Right atrium auricular region (tissue), 2 donors: ENCODE data around the gene FARP1. TPM values are rescaled to one million over a fixed set of nuclear protein-coding genes. Genes with fewer than 3 reads are reported as not detected.

Experiments
- DNase-seq: peaks from one replicate; pipeline ENCODE4 v3.0.0-alpha.2; 2019; ENCODE audit warnings: low spot score
- H3K27ac ChIP-seq, 2 donors: fragments of 200-600 bp; sonication (generic); 1 replicate in 1 of 2; 2 replicates in 1 of 2; pipeline ENCODE4 v1.5.1; 2016 to 2019
- H3K27me3 ChIP-seq, 2 donors: fragments of 200-600 bp; sonication (generic); one replicate each; pipeline versions ENCODE4 v1.5.1 to v1.6.0; 2017 to 2019
- H3K36me3 ChIP-seq: fragments of 200-600 bp; sonication (generic); one replicate; pipeline ENCODE4 v1.5.1; 2016
- H3K4me1 ChIP-seq, 2 donors: fragments of 200-600 bp; sonication (generic); one replicate each; pipeline versions ENCODE4 v1.5.1 to v1.6.0; 2017 to 2019
- H3K4me3 ChIP-seq, 2 donors: fragments of 200-600 bp; sonication (generic); 1 replicate in 1 of 2; 2 replicates in 1 of 2; pipeline ENCODE4 v1.5.1; 2017 to 2019; ENCODE audit warnings: mild to moderate bottlenecking in 1 of 2, moderate library complexity in 1 of 2
- H3K9me3 ChIP-seq, 2 donors: fragments of 200-600 bp; sonication (generic); one replicate each; pipeline ENCODE4 v1.5.1; 2019
- total RNA-seq, 2 donors: library from RNA; depleted of rRNA; stranded (reverse); fragments of >200 nt; gene quantifications; one replicate each; pipeline ENCODE4 v1.1.0, GENCODE V29; 2016
- TF ChIP-seq, protein P1 (sequence below), 2 donors: fragments of 200-600 bp; sonication (generic); IDR thresholded peaks; one replicate each; pipeline ENCODE4 v1.5.1; 2019; ENCODE audit warnings: antibody characterized with exemption in 2 of 2

FARP1 gene
- total RNA-seq, 2 donors from 2014 or later: 15.5 to 25.7 TPM

DNA sequence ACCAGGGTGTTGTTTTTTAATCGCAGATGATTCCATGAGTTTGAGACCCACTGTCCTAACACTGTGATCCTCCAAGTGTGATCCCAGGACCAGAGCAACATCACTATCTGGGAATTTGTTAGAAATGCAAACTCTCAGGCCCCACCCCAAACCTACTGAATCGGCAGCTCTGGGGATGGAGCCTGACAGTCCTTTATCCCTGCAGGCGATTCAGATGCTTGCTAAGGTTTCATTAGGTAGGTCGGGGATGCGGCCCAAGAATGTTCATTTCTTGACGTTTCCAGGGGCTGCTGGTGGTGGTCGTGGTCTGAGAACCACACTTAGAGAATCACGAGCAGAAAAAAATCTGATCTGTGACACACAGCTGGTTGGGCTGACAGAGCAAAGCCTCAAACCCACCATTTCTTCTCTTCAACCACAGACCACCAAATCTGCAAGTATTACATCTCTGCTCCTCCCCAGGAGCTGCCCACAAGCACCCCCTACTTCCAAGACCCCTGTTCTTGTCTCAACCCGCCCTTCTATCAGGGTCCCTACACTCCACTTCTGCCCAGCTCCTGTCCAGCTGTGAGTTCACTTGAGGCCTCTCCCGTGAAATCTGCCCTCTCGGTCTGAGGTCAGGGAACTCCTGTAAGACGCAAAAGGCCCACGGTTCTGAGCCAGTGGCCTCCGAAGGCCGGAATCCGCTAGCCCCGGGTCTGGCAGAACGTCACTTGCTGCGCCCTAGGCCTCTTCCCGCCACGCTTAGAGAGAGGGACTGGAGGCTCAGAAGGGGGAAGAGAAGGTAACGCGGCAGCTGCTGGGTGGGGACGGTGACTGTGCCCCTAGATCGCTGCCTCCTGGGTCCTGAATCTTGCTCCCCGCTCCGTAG lies 1.1 kb upstream of the FARP1 start:
- TF ChIP-seq, protein P1, sequence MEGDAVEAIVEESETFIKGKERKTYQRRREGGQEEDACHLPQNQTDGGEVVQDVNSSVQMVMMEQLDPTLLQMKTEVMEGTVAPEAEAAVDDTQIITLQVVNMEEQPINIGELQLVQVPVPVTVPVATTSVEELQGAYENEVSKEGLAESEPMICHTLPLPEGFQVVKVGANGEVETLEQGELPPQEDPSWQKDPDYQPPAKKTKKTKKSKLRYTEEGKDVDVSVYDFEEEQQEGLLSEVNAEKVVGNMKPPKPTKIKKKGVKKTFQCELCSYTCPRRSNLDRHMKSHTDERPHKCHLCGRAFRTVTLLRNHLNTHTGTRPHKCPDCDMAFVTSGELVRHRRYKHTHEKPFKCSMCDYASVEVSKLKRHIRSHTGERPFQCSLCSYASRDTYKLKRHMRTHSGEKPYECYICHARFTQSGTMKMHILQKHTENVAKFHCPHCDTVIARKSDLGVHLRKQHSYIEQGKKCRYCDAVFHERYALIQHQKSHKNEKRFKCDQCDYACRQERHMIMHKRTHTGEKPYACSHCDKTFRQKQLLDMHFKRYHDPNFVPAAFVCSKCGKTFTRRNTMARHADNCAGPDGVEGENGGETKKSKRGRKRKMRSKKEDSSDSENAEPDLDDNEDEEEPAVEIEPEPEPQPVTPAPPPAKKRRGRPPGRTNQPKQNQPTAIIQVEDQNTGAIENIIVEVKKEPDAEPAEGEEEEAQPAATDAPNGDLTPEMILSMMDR (IDR thresholded peaks at IDR 0.05): no peak
- no peaks in the 10 kb centered on the region for H3K27me3 ChIP-seq
- peak overlapping the region; percentile 72 to 78 for H3K27ac ChIP-seq
- no peaks in the 10 kb centered on the region for H3K9me3 ChIP-seq
- no peak for DNase-seq
- H3K36me3 ChIP-seq: no peaks in the 10 kb centered on the region
- peak overlapping the region; percentile 75 to 79 for H3K4me3 ChIP-seq
- H3K4me1 ChIP-seq: peaks cover 0 to 22% of the 10 kb centered on the region in 2 donors

DNA sequence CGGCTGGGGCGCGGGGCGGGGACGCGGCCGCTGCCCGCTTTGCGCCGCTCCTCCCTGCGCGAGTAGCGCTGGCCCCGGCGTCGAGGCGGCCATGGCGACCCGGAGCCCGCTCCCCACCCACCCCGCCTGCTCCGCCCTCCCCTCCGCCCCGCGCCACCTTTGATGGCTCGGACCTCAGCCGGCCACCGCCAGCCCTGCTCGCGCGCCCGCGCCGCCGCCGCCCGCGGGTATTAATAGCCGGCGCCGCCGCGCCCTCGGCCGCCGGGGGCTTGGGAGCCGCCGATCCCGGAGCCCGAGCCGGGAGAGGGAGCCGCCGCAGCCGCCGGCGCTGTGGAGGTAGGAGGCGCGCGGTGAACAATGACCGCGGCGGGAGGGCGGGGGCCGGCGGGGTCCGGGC lies 261 bp downstream of the FARP1 start:
- TF ChIP-seq, protein P1 (IDR thresholded peaks at IDR 0.05): no peak
- Histone ChIP-seq H3K9me3 (no peaks in the 10 kb centered on the region), H3K27ac (peak overlapping the region; percentile 57 to 64), H3K4me1 (peaks cover 0 to 22% of the 10 kb centered on the region in 2 donors), H3K27me3 (no peaks in the 10 kb centered on the region), H3K4me3 (peak overlapping the region; percentile 60 to 79), H3K36me3 (no peaks in the 10 kb centered on the region)
- no peak for DNase-seq

DNA sequence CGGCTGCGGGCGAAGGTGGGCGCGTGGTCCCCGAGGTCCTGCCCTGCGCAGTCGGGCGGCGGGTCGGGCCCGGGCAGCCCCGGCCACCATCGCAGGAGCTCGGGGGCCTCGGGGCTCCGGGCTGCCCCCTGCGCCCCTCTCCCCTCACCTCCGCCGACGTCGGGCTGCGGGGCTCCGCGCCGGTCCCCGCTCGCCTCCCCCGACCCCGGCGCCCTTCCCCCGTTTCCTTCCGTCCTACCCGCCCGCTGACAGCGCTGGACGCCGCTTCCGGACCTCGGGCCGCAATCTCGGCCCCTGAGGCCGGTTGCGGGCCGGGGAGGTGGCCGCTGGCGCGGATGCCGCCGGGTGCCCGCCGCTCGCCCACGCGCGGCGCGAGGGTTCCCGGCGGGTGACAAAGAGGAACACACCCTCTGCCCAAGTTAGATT lies 720 bp downstream of the FARP1 start:
- TF ChIP-seq, protein P1 (IDR thresholded peaks at IDR 0.05): no peak
- no peaks in the 10 kb centered on the region for H3K27me3 ChIP-seq
- H3K9me3 ChIP-seq: no peaks in the 10 kb centered on the region
- H3K27ac ChIP-seq: peak overlapping the region; percentile 57 to 64
- no peak for DNase-seq
- peak overlapping the region; percentile 60 to 79 for H3K4me3 ChIP-seq
- H3K4me1 ChIP-seq: peaks cover 0 to 22% of the 10 kb centered on the region in 2 donors
- no peaks in the 10 kb centered on the region for H3K36me3 ChIP-seq

DNA sequence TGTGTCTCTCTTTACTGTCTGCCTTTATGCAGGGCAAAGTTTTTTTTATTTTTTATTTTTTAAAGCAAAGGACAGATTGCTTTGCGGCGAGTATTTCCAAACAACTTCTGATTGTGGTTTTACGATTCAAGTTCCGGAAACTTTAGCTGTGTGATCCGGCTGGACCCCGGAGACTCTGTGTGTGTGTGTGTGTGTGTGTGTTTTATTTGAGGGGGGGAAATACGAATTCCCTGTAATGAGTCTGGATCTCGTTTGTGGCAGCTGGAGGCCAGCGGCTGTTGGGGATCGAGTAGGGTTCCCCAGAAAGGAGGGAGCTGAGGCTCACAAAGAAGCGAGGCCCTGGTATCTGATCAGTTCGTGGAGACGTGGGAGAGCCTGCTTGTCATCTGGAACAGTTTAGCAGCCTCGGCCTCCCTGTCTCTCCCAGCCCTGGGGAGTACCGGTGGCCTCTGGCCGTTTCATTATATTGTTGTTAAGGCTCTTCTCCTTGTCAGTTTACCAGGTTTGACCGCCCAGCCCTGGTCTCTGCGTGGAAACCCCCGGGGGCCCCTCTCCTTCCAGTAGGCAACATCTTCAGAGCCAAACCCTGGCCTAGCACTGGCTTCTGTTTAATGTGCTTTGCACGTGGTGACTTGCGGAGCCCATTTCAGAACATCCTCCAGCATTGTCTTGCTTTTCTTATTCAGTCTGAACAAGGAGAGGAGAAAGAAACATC lies 1.3 kb downstream of the FARP1 start:
- Histone ChIP-seq H3K27me3 (no peaks in the 10 kb centered on the region), H3K4me3 (peak overlapping the region; percentile 60 to 79), H3K36me3 (no peaks in the 10 kb centered on the region), H3K4me1 (peaks cover 0 to 22% of the 10 kb centered on the region in 2 donors), H3K9me3 (no peaks in the 10 kb centered on the region), H3K27ac (peak overlapping the region; percentile 57 to 64)
- TF ChIP-seq, protein P1 (IDR thresholded peaks at IDR 0.05): no peak
- no peak for DNase-seq

DNA sequence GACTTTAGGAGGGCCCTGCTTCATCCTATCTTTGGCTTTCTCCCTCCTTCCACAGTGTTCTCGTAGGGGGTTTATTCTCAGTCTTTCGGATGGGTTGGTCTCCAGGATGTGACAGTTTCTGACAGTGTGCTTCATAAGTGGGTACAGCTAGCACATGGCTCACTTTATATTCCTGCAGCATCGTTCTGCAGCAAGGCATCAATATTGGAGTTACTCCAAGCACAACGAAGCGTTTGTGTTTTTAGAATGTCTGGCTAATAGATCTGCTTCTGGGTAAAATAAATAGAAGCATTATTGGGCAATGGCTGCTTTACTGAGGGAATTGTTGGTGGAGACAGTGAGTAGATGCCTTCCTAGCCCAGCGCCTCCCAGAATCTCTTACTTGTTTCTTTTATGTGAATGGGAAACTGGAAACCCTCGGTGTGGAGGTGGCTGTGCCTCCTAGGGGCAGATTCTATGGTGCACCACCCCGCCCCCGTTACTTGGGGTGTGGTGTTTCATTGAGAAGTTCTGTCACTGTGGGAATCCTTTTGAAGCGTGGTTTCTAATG lies 2.0 kb downstream of the FARP1 start:
- Histone ChIP-seq H3K4me1 (peaks cover 0 to 22% of the 10 kb centered on the region in 2 donors), H3K4me3 (peak overlapping the region in 1 of 2 donors; percentile 79), H3K9me3 (no peaks in the 10 kb centered on the region), H3K36me3 (no peaks in the 10 kb centered on the region), H3K27me3 (no peaks in the 10 kb centered on the region), H3K27ac (peak overlapping the region in 1 of 2 donors; percentile 57)
- TF ChIP-seq, protein P1 (IDR thresholded peaks at IDR 0.05): no peak
- no peak for DNase-seq
